Activated naive CD4-positive, alpha-beta T cell treated with anti-CD3 and anti-CD28 coated beads, Interleukin-2, amount 50 U/mL, for 16 hours (primary cell): ENCODE results near the gene ITGB4.

Experiments used
- DNase-seq: peaks from one replicate; pipeline ENCODE4 v3.0.0-alpha.2; 2020

ITGB4 gene

GRCh38 chr17:75720656-75721462, at the start of gene ITGB4:
ITGB4 (plus strand) TSS chr17:75721459; CDS start chr17:75724704, 3,245 bp downstream.
- DNase-seq = peak; percentile 63

GRCh38 chr17:75672011-75672410, 49.2 kb upstream of the ITGB4 start:
- DNase-seq = no peak

- no peak for DNase-seq
Observed at GRCh38 chr17:75673487-75673886, 47.8 kb upstream of the ITGB4 start.

GRCh38 chr17:75676461-75676860, 44.8 kb upstream of the ITGB4 start:
- no peak for DNase-seq

GRCh38 chr17:75679706-75680211, 41.5 kb upstream of the ITGB4 start:
- no peak for DNase-seq

- DNase-seq = no peak
Observed at GRCh38 chr17:75680431-75680830, 40.8 kb upstream of the ITGB4 start.

GRCh38 chr17:75681289-75681688, 40.0 kb upstream of the ITGB4 start:
- DNase-seq = no peak

GRCh38 chr17:75683583-75683982, 37.7 kb upstream of the ITGB4 start:
- no peak for DNase-seq

GRCh38 chr17:75684249-75684648, 37.0 kb upstream of the ITGB4 start:
- no peak for DNase-seq

- no peak for DNase-seq
Observed at GRCh38 chr17:75684924-75685323, 36.3 kb upstream of the ITGB4 start.

GRCh38 chr17:75685499-75685898, 35.8 kb upstream of the ITGB4 start:
- DNase-seq = no peak

- DNase-seq = no peak
Observed at GRCh38 chr17:75688209-75688825, 32.9 kb upstream of the ITGB4 start.

- DNase-seq = peak; percentile 38
Observed at GRCh38 chr17:75689441-75689873, 31.8 kb upstream of the ITGB4 start.

- DNase-seq = no peak
Observed at GRCh38 chr17:75691371-75691791, 29.9 kb upstream of the ITGB4 start.

- DNase-seq = no peak
Observed at GRCh38 chr17:75691801-75692626, 29.2 kb upstream of the ITGB4 start.

GRCh38 chr17:75692976-75693375, 28.3 kb upstream of the ITGB4 start:
- DNase-seq = no peak

GRCh38 chr17:75693500-75694481, 27.5 kb upstream of the ITGB4 start:
- no peak for DNase-seq

GRCh38 chr17:75694536-75694935, 26.7 kb upstream of the ITGB4 start:
- DNase-seq = no peak

GRCh38 chr17:75695141-75695829, 26.0 kb upstream of the ITGB4 start:
- no peak for DNase-seq

GRCh38 chr17:75695830-75696271, 25.4 kb upstream of the ITGB4 start:
- no peak for DNase-seq

- DNase-seq = no peak
Observed at GRCh38 chr17:75697651-75698291, 23.5 kb upstream of the ITGB4 start.
